Ascending aorta (tissue), 2 donors: ENCODE data around the gene KRTAP4-12. TPM values are rescaled to one million over a fixed set of nuclear protein-coding genes. Genes with fewer than 3 reads are reported as not detected.
"Not testable (repeated sequence)": the region's sequence is repeated elsewhere in the genome, so short reads cannot be mapped to it uniquely, and the experiment has no call there.

Source experiments
- DNase-seq, 2 donors: peaks; one replicate each; pipeline ENCODE4 v3.0.0-alpha.2; 2019; ENCODE audit warnings: low spot score in 2 of 2
- H3K27ac ChIP-seq, 2 donors: fragments of 200-600 bp; sonication (generic); one replicate each; pipeline ENCODE4 v1.5.1; 2016 to 2017; ENCODE audit warnings: mild to moderate bottlenecking in 1 of 2
- H3K27me3 ChIP-seq: fragments of 200-600 bp; sonication (generic); one replicate; pipeline ENCODE4 v1.5.1; 2017
- H3K36me3 ChIP-seq, 2 donors: fragments of 200-600 bp; sonication (generic); one replicate each; pipeline ENCODE4 v1.5.1; 2016
- H3K4me1 ChIP-seq, 2 donors: fragments of 200-600 bp; sonication (generic); one replicate each; pipeline ENCODE4 v1.5.1; 2016 to 2017; ENCODE audit warnings: mild to moderate bottlenecking in 1 of 2
- H3K4me3 ChIP-seq, 2 donors: fragments of 200-600 bp; sonication (generic); one replicate each; pipeline ENCODE4 v1.5.1; 2016 to 2017; ENCODE audit warnings: mild to moderate bottlenecking in 1 of 2
- H3K9me3 ChIP-seq, 2 donors: fragments of 200-600 bp; sonication (generic); one replicate each; pipeline ENCODE4 v1.5.1; 2016
- CTCF ChIP-seq, 3 experiments: fragments of 200-600 bp in 2 of 3; fragments of 450-650 bp in 1 of 3; sonication (generic) in 2 of 3; IDR thresholded peaks; one replicate each; pipeline ENCODE4 v1.5.1; 2016 to 2019; ENCODE audit warnings: antibody characterized with exemption in 3 of 3, mild to moderate bottlenecking in 1 of 3, moderate library complexity in 1 of 3
- intact Hi-C: fragments of 100-400 bp; cut with DNase I; formaldehyde crosslinking; loops from one replicate; pipeline ENCODE4 v1.15.1; 2023
- total RNA-seq: library from RNA; depleted of rRNA; stranded (reverse); fragments of >200 nt; gene quantifications from one replicate; pipeline ENCODE4 v1.1.0, GENCODE V29; 2016

Gene KRTAP4-12
- total RNA-seq: not detected

GRCh38 chr17:41123991-41124371 is at the start of gene KRTAP4-12:
Gene KRTAP4-12 (minus strand): TSS chr17:41124182. CDS start chr17:41124122, 60 bp downstream.
- H3K27ac ChIP-seq, H3K9me3 ChIP-seq, H3K36me3 ChIP-seq: not testable (repeated sequence)

DNA sequence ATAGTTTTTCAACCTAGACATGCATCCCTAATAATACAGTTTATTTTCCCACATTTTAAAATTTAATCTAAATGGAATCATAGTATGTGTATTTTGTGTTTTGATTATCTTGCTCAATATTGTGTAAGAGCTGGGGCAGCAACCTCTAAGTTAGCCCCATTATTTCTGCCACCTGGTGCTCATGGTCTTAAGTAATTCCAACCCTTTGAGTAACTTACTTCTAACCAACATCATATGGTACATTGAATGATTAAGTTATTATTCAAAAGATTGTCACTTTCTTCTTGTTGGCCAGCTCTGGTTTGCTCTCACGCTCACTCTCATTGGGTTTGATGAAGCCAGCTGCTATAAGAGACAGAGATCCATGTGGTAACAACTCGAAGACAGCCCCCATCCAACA is 47.9 kb upstream of the KRTAP4-12 start:
- no peak for DNase-seq
- Histone ChIP-seq H3K27ac (no peak overlapping the region), H3K4me3 (no peak overlapping the region), H3K4me1 (no peaks in the 10 kb centered on the region), H3K27me3 (no peaks in the 10 kb centered on the region), H3K36me3 (no peaks in the 10 kb centered on the region), H3K9me3 (no peaks in the 10 kb centered on the region)
- intact Hi-C loops: no loop called here
- no peak for TF ChIP-seq CTCF (IDR thresholded peaks at IDR 0.05)

More at GRCh38 chr17:41123991-41124371, at the start of gene KRTAP4-12:
- H3K4me3 ChIP-seq, H3K27me3 ChIP-seq, intact Hi-C loops, DNase-seq, H3K4me1 ChIP-seq: not testable (repeated sequence)

- H3K9me3 ChIP-seq: no peaks in the 10 kb centered on the region
- no peak for TF ChIP-seq CTCF (IDR thresholded peaks at IDR 0.05)
- H3K36me3 ChIP-seq: no peaks in the 10 kb centered on the region
- H3K27me3 ChIP-seq: no peaks in the 10 kb centered on the region
- H3K4me1 ChIP-seq: no peaks in the 10 kb centered on the region
- H3K27ac ChIP-seq: no peak within 1 kb of the TSS
- no peak for DNase-seq
- intact Hi-C loops: no loop called here
- no peak within 1 kb of the TSS for H3K4me3 ChIP-seq
Measured at GRCh38 chr17:41168121-41168520, 44.1 kb upstream of the KRTAP4-12 start, which contains the start of gene KRTAP4-3. Gene KRTAP4-3 (minus strand): TSS chr17:41168221. CDS start chr17:41168172, 49 bp downstream.

DNA sequence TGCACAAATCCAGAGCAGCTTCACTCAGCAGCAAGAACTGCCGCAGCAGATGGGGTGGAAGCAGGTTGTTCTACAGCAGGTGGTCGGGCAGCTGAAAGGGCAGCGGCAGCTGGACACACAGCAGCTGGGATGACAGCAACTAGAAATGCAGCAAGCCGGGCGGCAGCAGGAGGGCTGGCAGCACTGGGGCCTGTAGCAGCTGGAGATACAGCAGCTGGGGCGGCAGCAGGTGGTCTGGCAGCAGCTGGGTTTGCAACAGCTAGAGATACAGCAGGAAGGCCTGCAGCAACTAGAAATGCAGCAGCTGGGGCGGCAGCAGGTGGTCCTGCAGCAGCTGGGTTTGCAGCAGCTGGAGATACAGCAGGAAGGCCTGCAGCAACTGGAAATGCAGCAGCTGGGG is 43.6 kb upstream of the KRTAP4-12 start:
- no peak for TF ChIP-seq CTCF (IDR thresholded peaks at IDR 0.05)
- DNase-seq: no peak
- H3K4me1 ChIP-seq: no peaks in the 10 kb centered on the region
- no peaks in the 10 kb centered on the region for H3K9me3 ChIP-seq
- no peaks in the 10 kb centered on the region for H3K27me3 ChIP-seq
- no peak overlapping the region for H3K4me3 ChIP-seq
- no peaks in the 10 kb centered on the region for H3K36me3 ChIP-seq
- intact Hi-C loops: no loop called here
- no peak overlapping the region for H3K27ac ChIP-seq

DNA sequence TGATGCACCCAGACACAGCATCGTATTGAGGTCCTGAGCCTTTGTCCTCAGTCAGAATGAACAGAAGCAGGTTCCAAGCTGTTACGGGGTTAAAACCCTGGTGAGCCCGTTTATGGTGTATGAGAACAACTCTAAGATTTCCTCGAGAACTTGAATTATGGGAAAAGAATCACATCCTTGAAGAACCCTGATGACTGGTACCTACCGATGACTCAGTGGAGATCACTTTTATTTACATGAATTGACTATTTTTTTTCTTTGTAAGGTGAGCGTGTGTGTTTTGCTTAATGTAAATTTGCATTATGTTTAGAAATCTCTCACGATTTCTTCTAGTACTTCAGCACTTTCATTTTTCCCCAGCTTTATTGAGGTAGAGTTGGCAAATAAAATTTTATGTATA is 39.8 kb upstream of the KRTAP4-12 start:
- no peaks in the 10 kb centered on the region for H3K36me3 ChIP-seq
- no peak overlapping the region for H3K4me3 ChIP-seq
- DNase-seq: no peak
- intact Hi-C loops: no loop called here
- H3K4me1 ChIP-seq: no peaks in the 10 kb centered on the region
- no peak overlapping the region for H3K27ac ChIP-seq
- H3K9me3 ChIP-seq: no peaks in the 10 kb centered on the region
- H3K27me3 ChIP-seq: no peaks in the 10 kb centered on the region
- TF ChIP-seq CTCF (IDR thresholded peaks at IDR 0.05): no peak

DNA sequence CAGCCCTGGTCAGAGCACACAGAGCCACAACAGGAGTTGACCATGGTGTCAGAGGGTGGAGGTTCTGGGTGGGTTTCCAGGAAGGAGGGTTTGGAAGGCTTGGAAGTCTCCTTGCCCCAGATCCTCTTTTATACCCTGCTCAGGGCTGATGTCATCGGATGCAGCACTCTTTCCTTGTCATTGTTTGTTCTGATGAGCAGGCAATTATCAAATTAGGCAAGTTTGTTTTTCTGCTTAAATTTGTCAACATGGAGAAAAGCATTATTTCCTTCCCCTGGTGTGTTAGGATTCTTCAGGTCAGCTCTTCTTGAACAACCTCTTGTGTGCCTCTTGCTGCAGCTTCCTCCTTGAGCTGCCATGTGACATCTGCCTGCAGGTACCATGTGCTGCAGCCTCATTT is 36.7 kb upstream of the KRTAP4-12 start, which contains the start of gene KRTAP4-4:
KRTAP4-4 (minus strand) TSS at position 101 of the 400 bp plus-strand sequence; CDS start at position 44, 57 bp downstream.
- Histone ChIP-seq H3K9me3 (no peaks in the 10 kb centered on the region), H3K36me3 (no peaks in the 10 kb centered on the region), H3K27me3 (no peaks in the 10 kb centered on the region), H3K4me3 (no peak within 1 kb of the TSS), H3K4me1 (no peaks in the 10 kb centered on the region), H3K27ac (no peak within 1 kb of the TSS)
- no peak for TF ChIP-seq CTCF (IDR thresholded peaks at IDR 0.05)
- DNase-seq: no peak
- intact Hi-C loops: no loop called here

GRCh38 chr17:41160190-41160589 is 36.2 kb upstream of the KRTAP4-12 start:
- H3K27ac ChIP-seq, intact Hi-C loops, DNase-seq, H3K4me1 ChIP-seq, H3K9me3 ChIP-seq, H3K27me3 ChIP-seq, H3K36me3 ChIP-seq, H3K4me3 ChIP-seq: not testable (repeated sequence)
